Nephron progenitor cell (in vitro differentiated cells): ENCODE data around the gene ARHGEF38.
"Not testable (repeated sequence)": the region's sequence is repeated elsewhere in the genome, so short reads cannot be mapped to it uniquely, and the experiment has no call there.

ENCODE experiments used
- DNase-seq: peaks from one replicate; pipeline ENCODE4 v3.0.0; 2021
- H3K27ac Mint-ChIP-seq: 2 replicates; pipeline ENCODE4 v1.8.0; 2021; ENCODE audit warnings: mild to moderate bottlenecking, moderate library complexity, mixed read lengths
- H3K27me3 Mint-ChIP-seq: 2 replicates; pipeline ENCODE4 v1.8.0; 2021; ENCODE audit warnings: mild to moderate bottlenecking, low read depth, mixed read lengths; ENCODE audit not compliant: poor library complexity
- H3K36me3 Mint-ChIP-seq: 2 replicates; pipeline ENCODE4 v1.8.0; 2021; ENCODE audit warnings: low read depth, mixed read lengths
- H3K4me1 Mint-ChIP-seq: 2 replicates; pipeline ENCODE4 v1.8.0; 2021; ENCODE audit warnings: mixed read lengths
- H3K4me3 Mint-ChIP-seq: 2 replicates; pipeline ENCODE4 v1.8.0; 2021; ENCODE audit warnings: mild to moderate bottlenecking, moderate library complexity, mixed read lengths
- H3K9me3 Mint-ChIP-seq: 2 replicates; pipeline ENCODE4 v1.8.0; 2021; ENCODE audit warnings: mild to moderate bottlenecking, moderate library complexity, mixed read lengths
- TF ChIP-seq, protein P1 (sequence below): fragments of 200-600 bp; sonication (generic); IDR thresholded peaks from 2 replicates; pipeline ENCODE4 v1.5.0; 2021; ENCODE audit warnings: antibody characterized with exemption

ARHGEF38 gene

GRCh38 chr4:105671301-105671700, 118.9 kb downstream of the ARHGEF38 start:
- Mint-ChIP-seq H3K27me3 (peaks cover 14% of the 10 kb centered on the region), H3K9me3 (no peaks in the 10 kb centered on the region), H3K36me3 (no peaks in the 10 kb centered on the region), H3K27ac (no peak overlapping the region), H3K4me1 (no peaks in the 10 kb centered on the region), H3K4me3 (no peak overlapping the region)
- TF ChIP-seq, protein P1, sequence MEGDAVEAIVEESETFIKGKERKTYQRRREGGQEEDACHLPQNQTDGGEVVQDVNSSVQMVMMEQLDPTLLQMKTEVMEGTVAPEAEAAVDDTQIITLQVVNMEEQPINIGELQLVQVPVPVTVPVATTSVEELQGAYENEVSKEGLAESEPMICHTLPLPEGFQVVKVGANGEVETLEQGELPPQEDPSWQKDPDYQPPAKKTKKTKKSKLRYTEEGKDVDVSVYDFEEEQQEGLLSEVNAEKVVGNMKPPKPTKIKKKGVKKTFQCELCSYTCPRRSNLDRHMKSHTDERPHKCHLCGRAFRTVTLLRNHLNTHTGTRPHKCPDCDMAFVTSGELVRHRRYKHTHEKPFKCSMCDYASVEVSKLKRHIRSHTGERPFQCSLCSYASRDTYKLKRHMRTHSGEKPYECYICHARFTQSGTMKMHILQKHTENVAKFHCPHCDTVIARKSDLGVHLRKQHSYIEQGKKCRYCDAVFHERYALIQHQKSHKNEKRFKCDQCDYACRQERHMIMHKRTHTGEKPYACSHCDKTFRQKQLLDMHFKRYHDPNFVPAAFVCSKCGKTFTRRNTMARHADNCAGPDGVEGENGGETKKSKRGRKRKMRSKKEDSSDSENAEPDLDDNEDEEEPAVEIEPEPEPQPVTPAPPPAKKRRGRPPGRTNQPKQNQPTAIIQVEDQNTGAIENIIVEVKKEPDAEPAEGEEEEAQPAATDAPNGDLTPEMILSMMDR = no peak
- DNase-seq = no peak

DNA sequence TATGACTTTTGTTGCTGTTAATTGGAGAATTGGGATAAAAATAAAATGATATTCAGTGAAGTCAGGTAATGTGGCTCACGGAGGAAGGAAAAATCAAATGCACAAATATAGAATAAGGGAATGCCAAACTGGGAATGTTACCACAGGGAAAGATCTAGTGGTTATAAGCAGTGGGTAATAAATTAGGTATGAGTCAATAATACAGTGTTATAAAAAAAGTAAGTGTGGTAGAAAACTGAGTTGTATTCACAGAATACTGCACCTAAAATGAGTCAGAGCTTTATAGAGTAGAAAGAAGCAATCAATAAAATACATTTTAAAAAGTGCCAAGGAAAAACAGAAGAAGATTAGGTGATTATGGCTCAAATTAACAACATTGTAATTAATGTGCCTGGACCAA, 121.6 kb downstream of the ARHGEF38 start:
- Mint-ChIP-seq H3K4me1 (no peaks in the 10 kb centered on the region), H3K36me3 (no peaks in the 10 kb centered on the region), H3K27ac (no peak overlapping the region), H3K4me3 (no peak overlapping the region), H3K27me3 (peaks cover 6% of the 10 kb centered on the region), H3K9me3 (no peaks in the 10 kb centered on the region)
- TF ChIP-seq, protein P1 = no peak
- no peak for DNase-seq

DNA sequence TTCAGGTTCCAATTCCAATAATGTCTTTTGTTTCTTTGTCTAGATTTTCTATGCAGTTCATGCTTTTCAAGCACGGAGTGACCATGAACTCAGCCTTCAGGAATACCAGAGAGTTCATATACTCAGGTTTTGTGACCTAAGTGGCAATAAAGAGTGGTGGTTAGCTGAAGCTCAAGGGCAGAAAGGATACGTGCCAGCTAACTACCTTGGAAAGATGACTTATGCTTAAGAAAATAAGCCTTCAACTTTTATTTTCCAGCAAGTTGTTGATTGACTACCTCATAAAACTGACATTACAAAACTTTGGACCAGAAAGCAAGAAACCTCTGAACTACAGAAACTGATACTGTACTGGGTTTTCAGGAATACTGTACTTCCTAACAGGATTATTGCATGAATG, 125.3 kb downstream of the ARHGEF38 start:
- Mint-ChIP-seq H3K36me3 (peaks cover 8% of the 10 kb centered on the region), H3K27me3 (no peaks in the 10 kb centered on the region), H3K4me1 (no peaks in the 10 kb centered on the region), H3K9me3 (no peaks in the 10 kb centered on the region), H3K4me3 (no peak overlapping the region), H3K27ac (no peak overlapping the region)
- no peak for DNase-seq
- TF ChIP-seq, protein P1 = no peak

GRCh38 chr4:105679186-105679585, 126.8 kb downstream of the ARHGEF38 start:
- DNase-seq = no peak
- Mint-ChIP-seq H3K9me3 (no peaks in the 10 kb centered on the region), H3K4me3 (no peak overlapping the region), H3K27me3 (no peaks in the 10 kb centered on the region), H3K4me1 (no peaks in the 10 kb centered on the region), H3K36me3 (peaks cover 12% of the 10 kb centered on the region), H3K27ac (peak overlapping the region; percentile 0)
- TF ChIP-seq, protein P1 = no peak

- H3K27ac Mint-ChIP-seq = no peak overlapping the region
- H3K4me3 Mint-ChIP-seq = no peak overlapping the region
- no peak for DNase-seq
- no peaks in the 10 kb centered on the region for H3K27me3 Mint-ChIP-seq
- H3K36me3 Mint-ChIP-seq = peaks cover 13% of the 10 kb centered on the region
- no peaks in the 10 kb centered on the region for H3K4me1 Mint-ChIP-seq
- no peaks in the 10 kb centered on the region for H3K9me3 Mint-ChIP-seq
- TF ChIP-seq, protein P1 = no peak
Observed at GRCh38 chr4:105683038-105683437, 130.6 kb downstream of the ARHGEF38 start.

DNA sequence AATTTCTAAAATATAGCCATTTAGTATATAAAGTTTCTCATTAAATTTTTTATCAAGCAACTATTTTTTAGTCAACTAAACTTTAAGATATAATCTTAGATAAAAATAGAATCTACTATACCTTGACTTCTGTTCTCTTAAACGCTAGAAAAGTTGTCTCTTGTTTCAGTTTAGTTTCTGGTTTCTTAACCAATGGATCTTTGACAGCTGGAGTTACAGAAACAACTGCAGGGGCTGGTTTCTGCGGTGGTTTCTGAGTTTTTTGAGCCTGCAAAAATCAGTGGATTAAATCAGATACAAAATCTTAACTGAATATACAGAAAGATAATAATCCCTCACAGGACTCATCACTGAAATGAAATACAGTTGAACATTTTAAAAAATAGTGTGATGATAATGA, 134.2 kb downstream of the ARHGEF38 start:
- DNase-seq = no peak
- Mint-ChIP-seq H3K27ac (no peak overlapping the region), H3K27me3 (no peaks in the 10 kb centered on the region), H3K4me3 (no peak overlapping the region), H3K36me3 (peaks cover 26% of the 10 kb centered on the region), H3K4me1 (no peaks in the 10 kb centered on the region), H3K9me3 (no peaks in the 10 kb centered on the region)
- TF ChIP-seq, protein P1 = no peak

GRCh38 chr4:105694812-105695211, 142.4 kb downstream of the ARHGEF38 start:
- H3K9me3 Mint-ChIP-seq, H3K4me1 Mint-ChIP-seq, H3K27me3 Mint-ChIP-seq: not testable (repeated sequence)

GRCh38 chr4:105695832-105696231, 143.4 kb downstream of the ARHGEF38 start:
- H3K36me3 Mint-ChIP-seq = peaks cover 36% of the 10 kb centered on the region
- not testable (repeated sequence) for H3K9me3 Mint-ChIP-seq, H3K27ac Mint-ChIP-seq, DNase-seq, H3K27me3 Mint-ChIP-seq, H3K4me1 Mint-ChIP-seq, H3K4me3 Mint-ChIP-seq

More at GRCh38 chr4:105694812-105695211, 142.4 kb downstream of the ARHGEF38 start:
- H3K36me3 Mint-ChIP-seq = peaks cover 43% of the 10 kb centered on the region
- H3K27ac Mint-ChIP-seq, H3K4me3 Mint-ChIP-seq, DNase-seq: not testable (repeated sequence)
